Sigmoid colon (tissue), 7 donors: ENCODE results near the gene SECTM1. TPM values are rescaled to one million over a fixed set of nuclear protein-coding genes. Genes with fewer than 3 reads are reported as not detected.

Experiments used
- DNase-seq: peaks from one replicate; pipeline ENCODE4 v3.0.0-alpha.2; 2019
- H3K27ac ChIP-seq, 4 donors: fragments of 200-600 bp; sonication (generic); one replicate each; pipeline ENCODE4 v1.5.1; 2016 to 2019; ENCODE audit warnings: mild to moderate bottlenecking in 1 of 4
- H3K27me3 ChIP-seq, 3 donors: fragments of 200-600 bp; sonication (generic); one replicate each; pipeline ENCODE4 v1.5.1; 2019; ENCODE audit warnings: mild to moderate bottlenecking in 1 of 3
- H3K36me3 ChIP-seq, 4 donors: fragments of 200-600 bp; sonication (generic); one replicate each; pipeline ENCODE4 v1.5.1; 2016 to 2019
- H3K4me1 ChIP-seq, 4 donors: fragments of 200-600 bp; sonication (generic); one replicate each; pipeline ENCODE4 v1.5.1; 2017 to 2019
- H3K4me3 ChIP-seq, 4 donors: fragments of 200-600 bp; sonication (generic); one replicate each; pipeline ENCODE4 v1.5.1; 2017 to 2019; ENCODE audit warnings: mild to moderate bottlenecking in 2 of 4, moderate library complexity in 1 of 4
- H3K9me3 ChIP-seq, 4 donors: fragments of 200-600 bp in 3 of 4; sonication (generic) in 3 of 4; one replicate each; pipeline versions ENCODE4 v1.5.1 to v1.6.1; 2013 to 2019
- EP300 ChIP-seq, 4 donors: sonication (generic); formaldehyde crosslinking; IDR thresholded peaks; one replicate each; pipeline ENCODE4 v1.6.1; 2017; ENCODE audit warnings: antibody characterized with exemption in 4 of 4
- POLR2A ChIP-seq, 2 donors: fragments of 450-650 bp; IDR thresholded peaks; one replicate each; pipeline ENCODE4 v1.6.1; 2016; ENCODE audit warnings: antibody characterized with exemption in 2 of 2, mild to moderate bottlenecking in 2 of 2, moderate library complexity in 2 of 2
- POLR2AphosphoS5 ChIP-seq, 4 donors: sonication (generic); formaldehyde crosslinking; IDR thresholded peaks; one replicate each; pipeline ENCODE4 v1.6.1; 2017; ENCODE audit warnings: antibody characterized with exemption in 4 of 4
- WGBS, 2 donors: extraction: QIAGEN DNeasy Blood & Tissue Kit; methylation state at CpG; one replicate each; pipeline ENCODE4 v1.1.7; 2013; 5-methylcytosine and 5-hydroxymethylcytosine counted together
- intact Hi-C: fragments of 100-400 bp; cut with DNase I; formaldehyde crosslinking; loops from one replicate; pipeline ENCODE4 v1.15.1; 2023
- polyA plus RNA-seq, 3 donors: library from polyadenylated mRNA; stranded (reverse); fragments of 200-250 nt; gene quantifications; one replicate each; pipeline ENCODE4 v1.2.3, GENCODE V29; 2013
- total RNA-seq, 4 donors: library from RNA; depleted of rRNA; stranded (reverse); fragments of >200 nt; gene quantifications; one replicate each; pipeline ENCODE4 v1.1.0, GENCODE V29; 2016
- TF ChIP-seq, protein P1 (sequence below), 4 experiments: fragments of 450-650 bp in 3 of 4; fragments of 200-600 bp in 1 of 4; IDR thresholded peaks; one replicate each; pipeline ENCODE4 v1.5.1; 2016 to 2019; ENCODE audit warnings: antibody characterized with exemption in 4 of 4, mild to moderate bottlenecking in 3 of 4, moderate library complexity in 2 of 4
- donor health status: healthy with polysubstance abuse.
- donor health status: Bipolar disorder and iron deficiency.
- donor health status: healthy.

Gene SECTM1
- total and polyA plus RNA-seq, 7 donors, result 8.4 to 105 (median 56.9) TPM

DNA sequence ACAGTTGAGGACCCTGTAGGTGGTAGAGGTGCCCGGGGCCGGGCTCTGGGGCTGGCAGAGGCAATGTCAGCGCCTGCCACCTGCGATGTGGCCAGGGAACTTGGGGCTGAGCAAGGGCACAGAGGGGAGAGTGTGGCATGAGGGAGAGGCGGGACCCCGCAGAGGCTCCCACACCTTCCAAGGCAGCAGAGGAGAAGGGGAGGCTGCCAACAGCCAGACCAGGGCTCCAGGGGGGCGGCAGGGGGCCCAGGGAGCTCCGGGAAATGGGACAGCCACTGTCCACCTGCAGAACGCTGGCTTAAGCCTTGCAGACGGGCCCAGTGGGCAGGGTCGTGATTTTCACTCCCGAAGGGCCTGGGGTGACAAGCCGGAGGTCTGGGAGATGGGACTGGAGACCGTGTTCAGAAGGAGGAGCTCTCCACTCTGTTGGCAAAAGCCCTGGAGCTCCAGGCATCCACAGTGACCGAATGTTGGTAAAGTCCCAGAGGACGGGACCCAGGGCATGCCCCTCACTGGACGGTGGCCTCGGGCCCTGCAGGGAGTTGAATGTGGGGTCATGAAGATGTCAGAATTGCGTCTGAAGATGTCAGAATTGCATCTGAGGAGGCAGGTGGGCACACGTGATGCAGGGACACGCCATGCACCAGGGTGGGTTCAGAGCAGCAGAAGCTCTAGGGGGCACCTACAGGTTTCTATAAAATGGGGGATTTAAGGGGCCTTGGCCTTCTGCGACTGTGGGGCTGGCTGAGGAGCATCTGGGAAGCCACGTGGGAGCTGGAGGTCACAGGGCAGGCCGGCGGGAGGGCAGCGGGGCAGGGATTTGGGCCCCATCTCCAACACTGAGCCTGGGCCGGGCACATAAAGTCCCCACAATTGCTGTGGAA is 34.8 kb downstream of the SECTM1 start:
- Histone ChIP-seq H3K27ac (peak overlapping the region; percentile 79 to 86 (median 84)), H3K4me1 (peaks cover 0 to 54% (median 47%) of the 10 kb centered on the region in 4 donors), H3K36me3 (no peaks in the 10 kb centered on the region), H3K27me3 (no peaks in the 10 kb centered on the region), H3K4me3 (peak overlapping the region; percentile 11 to 52 (median 45)), H3K9me3 (no peaks in the 10 kb centered on the region)
- intact Hi-C loops, result loop anchor here (2.0 to 5.0 kb wide), 4 partner anchors 22 to 154 kb away; partner anchors contain the start of genes CYBC1 and SECTM1
- 69 to 70% methylated on average over 27 of the region's 27 CpGs for WGBS, 2 donors
- DNase-seq, result peak; percentile 74
- no peak for TF ChIP-seq POLR2A (IDR thresholded peaks at IDR 0.05)
- TF ChIP-seq, protein P1, sequence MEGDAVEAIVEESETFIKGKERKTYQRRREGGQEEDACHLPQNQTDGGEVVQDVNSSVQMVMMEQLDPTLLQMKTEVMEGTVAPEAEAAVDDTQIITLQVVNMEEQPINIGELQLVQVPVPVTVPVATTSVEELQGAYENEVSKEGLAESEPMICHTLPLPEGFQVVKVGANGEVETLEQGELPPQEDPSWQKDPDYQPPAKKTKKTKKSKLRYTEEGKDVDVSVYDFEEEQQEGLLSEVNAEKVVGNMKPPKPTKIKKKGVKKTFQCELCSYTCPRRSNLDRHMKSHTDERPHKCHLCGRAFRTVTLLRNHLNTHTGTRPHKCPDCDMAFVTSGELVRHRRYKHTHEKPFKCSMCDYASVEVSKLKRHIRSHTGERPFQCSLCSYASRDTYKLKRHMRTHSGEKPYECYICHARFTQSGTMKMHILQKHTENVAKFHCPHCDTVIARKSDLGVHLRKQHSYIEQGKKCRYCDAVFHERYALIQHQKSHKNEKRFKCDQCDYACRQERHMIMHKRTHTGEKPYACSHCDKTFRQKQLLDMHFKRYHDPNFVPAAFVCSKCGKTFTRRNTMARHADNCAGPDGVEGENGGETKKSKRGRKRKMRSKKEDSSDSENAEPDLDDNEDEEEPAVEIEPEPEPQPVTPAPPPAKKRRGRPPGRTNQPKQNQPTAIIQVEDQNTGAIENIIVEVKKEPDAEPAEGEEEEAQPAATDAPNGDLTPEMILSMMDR (IDR thresholded peaks at IDR 0.05), result no peak
- TF ChIP-seq POLR2AphosphoS5 (IDR thresholded peaks at IDR 0.05), result no peak
- TF ChIP-seq EP300 (IDR thresholded peaks at IDR 0.05), result no peak

GRCh38 chr17:82297714-82298537 is 35.6 kb downstream of the SECTM1 start:
- intact Hi-C loops, result loop anchor here (2.0 to 5.0 kb wide), 4 partner anchors 23 to 154 kb away; partner anchors contain the start of genes CYBC1 and SECTM1
- peaks cover 0 to 59% (median 51%) of the 10 kb centered on the region in 4 donors for H3K4me1 ChIP-seq
- peak overlapping the region; percentile 11 to 52 (median 45) for H3K4me3 ChIP-seq

DNA sequence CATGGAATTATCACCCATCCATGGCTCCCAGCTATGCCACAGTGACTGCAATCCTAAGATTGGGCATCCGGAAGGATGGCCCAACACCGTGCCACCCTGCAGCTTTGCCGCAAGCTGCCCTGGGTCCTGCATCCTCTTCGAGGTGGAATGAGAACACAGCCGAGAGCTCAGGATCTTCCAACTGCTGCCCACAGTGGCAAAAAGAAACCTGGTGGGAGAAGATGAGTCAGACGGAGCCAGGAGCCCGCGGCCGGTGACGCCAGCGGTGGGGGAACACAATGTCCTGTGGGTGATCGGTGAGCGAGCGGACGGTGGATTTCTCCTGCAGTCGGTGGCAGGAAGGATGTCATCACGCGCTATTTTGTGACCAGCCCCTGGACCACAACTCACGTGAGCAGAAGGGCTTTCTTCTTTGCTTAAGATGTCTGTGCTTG is 36.3 kb downstream of the SECTM1 start:
- peak overlapping the region; percentile 79 to 86 (median 84) for H3K27ac ChIP-seq

More at GRCh38 chr17:82297714-82298537, 35.6 kb downstream of the SECTM1 start:
- Histone ChIP-seq H3K9me3 (no peaks in the 10 kb centered on the region), H3K27ac (peak overlapping the region; percentile 79 to 86 (median 84)), H3K27me3 (no peaks in the 10 kb centered on the region), H3K36me3 (no peaks in the 10 kb centered on the region)
- TF ChIP-seq POLR2A (IDR thresholded peaks at IDR 0.05), result peak; percentile 12 to 25
- TF ChIP-seq EP300 (IDR thresholded peaks at IDR 0.05), result peak; percentile 39 to 94 (median 83)
- peak; percentile 34 to 87 (median 70) for TF ChIP-seq POLR2AphosphoS5 (IDR thresholded peaks at IDR 0.05)
- TF ChIP-seq, protein P1 (IDR thresholded peaks at IDR 0.05), result no peak
- peak; percentile 96 for DNase-seq
- 1% methylated on average over 36 of the region's 36 CpGs for WGBS, 2 donors

More for the DNA sequence above, 36.3 kb downstream of the SECTM1 start:
- Histone ChIP-seq H3K27me3 (no peaks in the 10 kb centered on the region), H3K4me1 (peaks cover 0 to 59% (median 51%) of the 10 kb centered on the region in 4 donors), H3K36me3 (no peaks in the 10 kb centered on the region), H3K9me3 (no peaks in the 10 kb centered on the region), H3K4me3 (peak overlapping the region; percentile 11 to 52 (median 45))
- peak; percentile 97 for DNase-seq
- intact Hi-C loops, result loop anchor here (5.0 kb wide), 2 partner anchors 35 to 155 kb away; partner anchors contain the start of genes CYBC1 and SECTM1
- 29 to 37% methylated on average over 19 of the region's 19 CpGs for WGBS, 2 donors
- TF ChIP-seq POLR2A (IDR thresholded peaks at IDR 0.05) (peak; percentile 18 to 21), EP300 (IDR thresholded peaks at IDR 0.05) (peak; percentile 93 to 99 (median 99)), POLR2AphosphoS5 (IDR thresholded peaks at IDR 0.05) (peak; percentile 88 to 97 (median 92))
- TF ChIP-seq, protein P1 (IDR thresholded peaks at IDR 0.05), result no peak
